PFSK-1 (cell line): ENCODE measurements around the gene CRB1.

Experiments
- FOXP2 ChIP-seq: optimal IDR thresholded peaks from 2 replicates; pipeline ENCODE3; 2011; ENCODE audit warnings: borderline replicate concordance, control low read depth, inconsistent platforms; ENCODE audit not compliant: insufficient read depth; ENCODE audit errors: extremely low read length, extremely low read depth
- POLR2AphosphoS5 ChIP-seq: IDR thresholded peaks from 2 replicates; pipeline ENCODE4 v1.6.1; 2012; ENCODE audit warnings: low read depth, mild to moderate bottlenecking, control low read depth, low read length, moderate library complexity
- REST ChIP-seq, 2 experiments: IDR thresholded peaks; 2 replicates each; pipeline versions ENCODE4 v1.6.1 to v1.8.0; 2011 to 2012; ENCODE audit warnings: low read depth in 2 of 2, low read length in 2 of 2, control low read depth in 1 of 2, inconsistent platforms in 1 of 2, mild to moderate bottlenecking in 1 of 2, moderate library complexity in 1 of 2; ENCODE audit not compliant: insufficient read depth in 1 of 2
- SIN3A ChIP-seq: IDR thresholded peaks from 2 replicates; pipeline ENCODE4 v1.6.1; 2012; ENCODE audit warnings: mild to moderate bottlenecking, low read length, moderate library complexity, borderline replicate concordance; ENCODE audit not compliant: insufficient read depth
- TAF1 ChIP-seq: IDR thresholded peaks from 2 replicates; pipeline ENCODE4 v1.6.1; 2012; ENCODE audit warnings: low read length, control low read depth, borderline replicate concordance; ENCODE audit not compliant: insufficient read depth

The CRB1 gene

GRCh38 chr1:197448121-197448779, 180.2 kb downstream of the CRB1 start:
- TF ChIP-seq REST (IDR thresholded peaks at IDR 0.05; ENCODE audit: insufficient read depth in 1 of 2, low read depth in 2 of 2, low read length in 2 of 2) (no peak), FOXP2 (no peak), TAF1 (no peak), SIN3A (no peak), POLR2AphosphoS5 (no peak)

- TF ChIP-seq FOXP2 (no peak), SIN3A (no peak), REST (IDR thresholded peaks at IDR 0.05; ENCODE audit: insufficient read depth in 1 of 2, low read depth in 2 of 2, low read length in 2 of 2) (no peak), POLR2AphosphoS5 (no peak), TAF1 (no peak)
Measured at GRCh38 chr1:197451381-197451780, 183.3 kb downstream of the CRB1 start.

GRCh38 chr1:197453376-197454058, 185.5 kb downstream of the CRB1 start:
- TF ChIP-seq POLR2AphosphoS5 (no peak), SIN3A (no peak), TAF1 (no peak), FOXP2 (no peak)

DNA sequence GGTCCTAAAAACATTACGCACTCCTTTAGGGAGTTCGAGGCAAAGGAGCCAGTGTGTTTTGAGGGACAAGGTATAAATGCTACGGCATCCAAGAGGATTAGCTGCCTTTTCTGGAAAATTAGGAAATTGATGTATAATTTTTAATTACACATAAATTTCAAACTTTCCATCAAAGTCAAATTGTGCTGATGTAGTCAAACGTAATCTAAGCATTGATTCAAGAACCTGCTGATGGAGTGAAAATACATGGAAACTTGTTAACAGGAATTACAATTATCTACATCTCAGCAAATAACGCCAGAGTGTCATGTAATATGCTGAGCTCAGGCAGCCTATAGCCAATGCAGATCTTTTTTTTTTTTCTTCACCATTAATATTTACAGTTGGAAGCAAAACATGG, 194.5 kb downstream of the CRB1 start:
- no peak for TF ChIP-seq POLR2AphosphoS5
- TF ChIP-seq FOXP2, result no peak
- no peak for TF ChIP-seq SIN3A
- no peak for TF ChIP-seq REST (IDR thresholded peaks at IDR 0.05; ENCODE audit: insufficient read depth in 1 of 2, low read depth in 2 of 2, low read length in 2 of 2)
- TF ChIP-seq TAF1, result no peak

- TF ChIP-seq TAF1 (no peak), SIN3A (no peak), REST (IDR thresholded peaks at IDR 0.05; ENCODE audit: insufficient read depth in 1 of 2, low read depth in 2 of 2, low read length in 2 of 2) (no peak), FOXP2 (no peak), POLR2AphosphoS5 (no peak)
Measured at GRCh38 chr1:197463142-197463541, 195.1 kb downstream of the CRB1 start.
